Cardiac fibroblast (primary cell): ENCODE data around the gene SNAI1.

ENCODE experiments used
- DNase-seq, 2 donors: peaks; one replicate each; pipeline versions ENCODE4 v3.0.0 to v3.0.0-alpha.2; 2010; ENCODE audit warnings: low read depth in 2 of 2
- H3K4me3 ChIP-seq, 2 donors: replicated peaks in 1 of 2; 1 replicate in 1 of 2; 2 replicates in 1 of 2; pipeline ENCODE4 v1.5.1; 2011; ENCODE audit warnings: low read depth in 2 of 2, low read length in 2 of 2, mild to moderate bottlenecking in 2 of 2, moderate library complexity in 1 of 2
- TF ChIP-seq, protein P1 (sequence below): IDR thresholded peaks from one replicate; pipeline ENCODE4 v1.5.1; 2011; ENCODE audit warnings: low read depth, mild to moderate bottlenecking, low read length, inconsistent platforms

SNAI1 gene

DNA sequence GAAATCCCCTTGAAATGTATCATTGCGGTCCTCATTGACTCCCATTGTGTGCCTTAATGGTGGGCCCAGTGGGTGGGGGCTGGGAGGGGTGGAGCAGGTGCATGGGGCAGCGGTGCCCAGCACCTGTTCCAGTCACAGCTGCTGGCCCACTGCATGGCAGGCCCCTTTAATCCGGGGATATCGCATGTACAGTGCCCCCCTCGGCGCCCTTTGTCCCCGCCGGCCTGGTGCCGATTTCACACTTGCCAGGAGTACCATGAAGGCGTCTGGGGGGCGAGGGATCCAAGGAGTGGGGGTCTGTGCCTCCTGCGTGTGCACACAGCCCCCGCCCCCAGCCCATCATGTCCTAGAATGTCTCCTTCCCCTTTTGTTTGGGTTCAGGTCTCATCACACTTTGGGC, 2.8 kb downstream of the SNAI1 start:
- DNase-seq, result no peak
- H3K4me3 ChIP-seq, result peak overlapping the region; percentile 90 to 97
- TF ChIP-seq, protein P1, sequence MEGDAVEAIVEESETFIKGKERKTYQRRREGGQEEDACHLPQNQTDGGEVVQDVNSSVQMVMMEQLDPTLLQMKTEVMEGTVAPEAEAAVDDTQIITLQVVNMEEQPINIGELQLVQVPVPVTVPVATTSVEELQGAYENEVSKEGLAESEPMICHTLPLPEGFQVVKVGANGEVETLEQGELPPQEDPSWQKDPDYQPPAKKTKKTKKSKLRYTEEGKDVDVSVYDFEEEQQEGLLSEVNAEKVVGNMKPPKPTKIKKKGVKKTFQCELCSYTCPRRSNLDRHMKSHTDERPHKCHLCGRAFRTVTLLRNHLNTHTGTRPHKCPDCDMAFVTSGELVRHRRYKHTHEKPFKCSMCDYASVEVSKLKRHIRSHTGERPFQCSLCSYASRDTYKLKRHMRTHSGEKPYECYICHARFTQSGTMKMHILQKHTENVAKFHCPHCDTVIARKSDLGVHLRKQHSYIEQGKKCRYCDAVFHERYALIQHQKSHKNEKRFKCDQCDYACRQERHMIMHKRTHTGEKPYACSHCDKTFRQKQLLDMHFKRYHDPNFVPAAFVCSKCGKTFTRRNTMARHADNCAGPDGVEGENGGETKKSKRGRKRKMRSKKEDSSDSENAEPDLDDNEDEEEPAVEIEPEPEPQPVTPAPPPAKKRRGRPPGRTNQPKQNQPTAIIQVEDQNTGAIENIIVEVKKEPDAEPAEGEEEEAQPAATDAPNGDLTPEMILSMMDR, result no peak

DNA sequence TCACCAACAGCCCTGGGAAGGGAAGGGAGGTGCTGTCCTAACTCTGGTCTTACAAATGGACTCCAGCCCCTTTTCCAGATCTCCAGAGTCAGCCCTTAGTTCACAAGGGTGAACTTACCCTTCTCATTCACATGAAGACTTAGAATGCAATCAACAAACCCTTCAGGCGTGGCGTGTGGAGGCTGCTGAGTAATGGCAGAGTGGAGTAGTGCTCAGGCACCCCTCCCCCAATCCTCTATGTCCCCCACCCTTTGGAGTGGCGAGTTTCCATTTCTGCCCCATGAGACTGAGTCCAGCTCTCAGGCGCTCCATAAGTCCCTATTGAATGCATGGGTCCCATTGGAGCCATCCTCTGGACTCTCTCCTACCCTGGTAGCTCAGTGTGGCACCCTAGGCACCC, 3.3 kb downstream of the SNAI1 start:
- peak overlapping the region; percentile 90 to 97 for H3K4me3 ChIP-seq
- peak in 1 of 2 donors; percentile 29 for DNase-seq
- TF ChIP-seq, protein P1, result no peak

- H3K4me3 ChIP-seq, result peak overlapping the region in 1 of 2 donors; percentile 97
- TF ChIP-seq, protein P1, result no peak
- peak in 1 of 2 donors; percentile 53 for DNase-seq
Measured at GRCh38 chr20:49987015-49987867, 4.5 kb downstream of the SNAI1 start.

GRCh38 chr20:49987868-49988690, 5.3 kb downstream of the SNAI1 start:
- TF ChIP-seq, protein P1, result no peak
- peak in 1 of 2 donors; percentile 32 for DNase-seq
- no peak overlapping the region for H3K4me3 ChIP-seq

GRCh38 chr20:49989234-49990065, 6.7 kb downstream of the SNAI1 start:
- peak; percentile 88 to 95 for DNase-seq
- no peak overlapping the region for H3K4me3 ChIP-seq
- TF ChIP-seq, protein P1, result no peak

- TF ChIP-seq, protein P1, result no peak
- DNase-seq, result peak in 1 of 2 donors; percentile 31
- no peak overlapping the region for H3K4me3 ChIP-seq
Measured at GRCh38 chr20:49990271-49990720, 7.5 kb downstream of the SNAI1 start.
